Activated CD4-positive, alpha-beta T cell treated with anti-CD3 and anti-CD28 coated beads, Interleukin-10, Interleukin-2, amounts not matched to agents 100 ng/mL and 50 ng/mL, durations not matched to agents 16 hours and 8 hours (primary cell): ENCODE data around the gene SNN.

Experiments used
- DNase-seq: peaks from one replicate; pipeline ENCODE4 v3.0.0-alpha.2; 2020

SNN gene

GRCh38 chr16:11667824-11668622 lies at the start of gene SNN:
Gene SNN (plus strand): TSS chr16:11668455. CDS start chr16:11676060, 7,605 bp downstream.
- peak; percentile 92 for DNase-seq

DNA sequence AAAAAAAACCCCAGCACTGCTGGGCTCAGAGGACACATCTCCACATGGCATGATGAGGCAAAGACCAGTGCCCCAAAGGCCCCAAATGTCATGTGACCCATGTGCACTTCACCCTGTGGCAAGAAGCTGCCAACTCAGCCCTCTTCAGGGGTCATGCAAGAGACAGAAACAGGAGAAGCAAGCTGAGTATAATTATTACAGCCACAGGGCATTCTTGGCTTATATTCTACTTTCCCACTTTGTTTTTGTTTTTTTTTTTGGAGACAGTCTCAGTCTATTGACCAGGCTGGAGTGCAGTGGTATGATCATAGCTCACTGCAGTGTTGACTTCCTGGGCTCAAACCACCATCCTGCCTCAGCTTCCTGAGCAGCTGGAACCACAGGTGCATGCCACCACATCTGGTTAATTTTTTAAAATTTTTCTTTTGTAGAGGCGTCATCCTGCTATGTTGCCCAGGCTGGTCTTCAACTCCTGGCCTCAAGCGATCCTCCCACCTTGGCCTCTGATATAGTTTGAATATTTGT lies 48.9 kb upstream of the SNN start:
- peak; percentile 61 for DNase-seq

DNA sequence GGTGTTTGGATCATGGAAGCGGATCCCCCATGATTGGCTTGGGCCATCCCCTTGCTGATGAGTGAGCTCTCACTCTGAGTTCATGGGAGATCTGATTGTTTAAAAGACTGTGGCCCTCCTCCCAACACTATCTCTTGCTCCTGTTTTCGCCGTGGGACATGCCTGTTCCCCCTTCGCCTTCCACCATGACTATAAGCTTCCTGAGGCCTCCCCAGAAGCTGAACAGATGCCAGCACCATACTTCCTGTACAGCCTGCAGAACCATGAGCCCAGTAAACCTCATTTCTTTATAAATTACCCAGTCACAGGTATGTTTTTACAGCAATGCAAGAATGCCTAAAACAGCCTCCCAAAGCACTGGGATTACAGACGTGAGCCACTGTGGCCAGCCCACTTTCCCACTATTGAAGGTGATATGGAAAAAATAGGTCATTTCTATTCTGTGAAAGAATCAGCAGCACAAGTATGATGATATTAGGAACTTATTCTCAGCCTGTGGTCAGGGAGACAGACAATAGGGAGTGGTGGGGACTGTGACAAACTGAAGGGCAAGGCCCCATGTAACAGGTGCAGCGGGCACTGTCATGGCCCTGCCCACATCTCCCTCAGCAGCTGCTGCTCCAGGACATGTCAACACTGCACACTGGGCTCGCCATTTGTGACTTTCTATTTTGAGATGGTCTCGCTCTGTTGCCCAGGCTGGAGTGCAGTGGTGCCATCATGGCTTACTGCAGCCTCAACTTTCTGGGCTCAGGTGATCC lies 47.8 kb upstream of the SNN start:
- DNase-seq: no peak

- DNase-seq: no peak
Measured at GRCh38 chr16:11621539-11621919, 46.7 kb upstream of the SNN start.

- peak; percentile 47 for DNase-seq
Measured at GRCh38 chr16:11621920-11622651, 46.2 kb upstream of the SNN start.

GRCh38 chr16:11624205-11624604 lies 44.0 kb upstream of the SNN start:
- no peak for DNase-seq

GRCh38 chr16:11624636-11625607 lies 43.3 kb upstream of the SNN start:
- no peak for DNase-seq

GRCh38 chr16:11625769-11626168 lies 42.5 kb upstream of the SNN start:
- no peak for DNase-seq

GRCh38 chr16:11626657-11627291 lies 41.5 kb upstream of the SNN start:
- no peak for DNase-seq

DNA sequence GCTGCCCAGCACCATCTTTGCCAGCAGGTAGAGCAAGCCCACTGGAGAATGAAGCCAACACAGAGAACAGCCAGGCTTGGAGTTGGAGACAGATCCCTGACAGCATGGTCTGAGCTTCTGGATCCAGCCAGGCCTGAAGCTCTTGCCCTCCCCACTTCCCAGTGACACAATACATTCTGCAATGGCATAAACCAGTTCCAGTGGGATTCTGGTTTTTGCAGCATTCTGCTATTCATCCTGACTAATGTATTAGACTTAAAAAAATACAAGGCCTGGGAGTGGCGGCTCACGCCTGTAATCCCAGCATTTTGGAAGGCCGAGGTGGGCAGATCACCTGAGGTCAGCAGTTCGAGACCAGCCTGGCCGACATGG lies 41.0 kb upstream of the SNN start:
- no peak for DNase-seq

- DNase-seq: no peak
Measured at GRCh38 chr16:11627822-11628457, 40.3 kb upstream of the SNN start.

- no peak for DNase-seq
Measured at GRCh38 chr16:11629071-11630030, 38.9 kb upstream of the SNN start.

DNA sequence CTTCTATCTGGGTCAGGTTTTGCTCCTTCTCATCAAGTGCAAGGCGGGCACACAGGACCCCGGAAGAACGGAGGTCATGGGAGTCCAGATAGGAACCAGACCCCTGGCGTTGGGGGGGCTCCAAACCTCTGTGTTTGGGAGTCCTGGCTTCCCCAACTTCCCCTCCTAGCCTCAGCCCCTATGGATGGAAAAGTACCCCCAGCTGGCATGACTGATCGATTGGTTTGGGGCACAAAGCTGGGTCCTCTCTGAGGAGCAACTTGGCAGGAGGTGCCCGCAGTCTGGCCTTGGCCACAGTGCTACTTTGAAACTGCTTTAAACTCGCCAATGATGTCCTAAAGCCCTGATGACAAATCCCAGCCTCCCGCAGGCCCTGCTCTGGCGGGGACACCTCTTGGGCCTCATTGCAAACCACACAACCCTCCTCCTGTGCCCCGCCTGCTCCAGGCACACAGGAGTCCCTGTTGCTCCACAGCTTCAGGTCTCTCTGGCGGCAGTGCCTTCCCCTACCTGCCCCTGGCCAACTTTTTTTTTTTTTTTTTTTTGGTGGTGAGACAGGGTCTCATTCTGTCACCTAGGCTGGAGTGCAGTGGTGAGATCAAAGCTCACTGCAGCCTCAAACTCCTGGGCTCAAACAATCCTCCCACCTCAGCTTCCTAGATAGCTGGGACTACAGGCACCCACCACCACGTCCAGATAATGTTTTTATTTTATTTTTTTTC lies 38.0 kb upstream of the SNN start:
- DNase-seq: no peak

DNA sequence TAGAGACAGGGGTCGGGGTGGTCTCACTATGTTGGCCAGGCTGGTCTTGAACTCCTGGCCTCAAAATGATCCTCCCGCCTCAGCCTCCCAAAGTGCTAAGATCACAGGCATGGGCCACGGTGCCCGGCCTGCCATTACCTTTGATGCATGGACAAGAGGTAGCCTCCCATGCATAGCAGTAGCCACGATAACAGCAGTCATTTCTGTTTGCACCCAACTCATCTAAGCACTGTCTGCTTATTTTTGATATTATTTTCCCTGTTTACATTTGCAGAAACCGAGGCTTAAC lies 37.5 kb upstream of the SNN start:
- no peak for DNase-seq

DNA sequence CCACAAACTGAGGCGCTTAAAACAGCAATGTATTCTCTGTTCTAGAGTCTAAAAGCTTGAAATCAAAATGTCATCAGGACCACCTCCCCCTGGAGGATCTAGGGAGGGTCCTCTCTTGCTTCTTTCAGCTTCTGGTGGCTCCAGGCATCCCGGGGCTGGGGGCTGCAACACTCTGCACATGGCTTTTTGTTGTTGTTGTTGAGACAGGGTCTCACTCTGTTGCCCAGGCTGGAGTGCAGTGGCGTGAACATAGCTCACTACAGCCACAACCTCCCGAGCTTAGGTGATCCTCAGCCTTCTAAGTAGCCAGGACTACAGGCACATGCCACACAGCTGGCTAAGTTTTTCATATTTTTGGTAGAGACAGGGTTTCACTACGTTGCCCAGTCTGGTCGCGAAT lies 37.0 kb upstream of the SNN start:
- DNase-seq: no peak

DNA sequence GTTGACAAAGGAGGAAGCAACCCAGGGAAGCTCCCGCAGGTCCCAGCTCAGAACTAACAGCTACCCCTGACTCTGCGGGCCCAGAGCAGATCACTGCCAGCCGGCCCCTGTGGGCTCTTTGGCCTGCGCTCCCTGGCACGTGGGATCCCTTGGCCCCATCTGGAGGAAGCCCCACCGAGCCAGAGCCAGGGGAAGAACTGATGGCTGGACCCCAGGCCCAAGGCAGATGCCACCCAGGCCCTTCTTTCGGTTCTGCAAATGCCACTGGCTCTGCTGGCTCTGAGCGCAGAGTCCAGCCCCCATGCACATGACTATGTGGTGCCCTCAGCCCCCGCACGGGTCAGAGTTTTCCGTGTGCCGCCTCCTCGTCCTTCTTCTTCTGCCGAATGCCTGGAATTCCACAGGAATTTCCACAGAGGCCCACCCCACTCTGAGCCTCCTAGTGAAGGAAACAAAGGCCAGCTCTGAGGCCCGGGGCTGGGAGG lies 35.8 kb upstream of the SNN start:
- DNase-seq: no peak

GRCh38 chr16:11633113-11633512 lies 35.1 kb upstream of the SNN start:
- no peak for DNase-seq

GRCh38 chr16:11634312-11634711 lies 33.9 kb upstream of the SNN start:
- DNase-seq: no peak

- no peak for DNase-seq
Measured at GRCh38 chr16:11635113-11635652, 33.1 kb upstream of the SNN start.
